Glomerular visceral epithelial cell (primary cell): ENCODE measurements around the gene FLG2.
A peak's percentile ranks its signal among the peaks of the same experiment; 100 is the strongest.

ENCODE experiments used
- DNase-seq: peaks from one replicate; pipeline ENCODE4 v3.0.0-alpha.2; 2016; ENCODE audit errors: extremely low spot score

Gene FLG2

GRCh38 chr1:152359906-152360305, at the start of gene FLG2:
Gene FLG2 (minus strand): TSS chr1:152360006. CDS start chr1:152358884, 1,122 bp downstream.
- no peak for DNase-seq

DNA sequence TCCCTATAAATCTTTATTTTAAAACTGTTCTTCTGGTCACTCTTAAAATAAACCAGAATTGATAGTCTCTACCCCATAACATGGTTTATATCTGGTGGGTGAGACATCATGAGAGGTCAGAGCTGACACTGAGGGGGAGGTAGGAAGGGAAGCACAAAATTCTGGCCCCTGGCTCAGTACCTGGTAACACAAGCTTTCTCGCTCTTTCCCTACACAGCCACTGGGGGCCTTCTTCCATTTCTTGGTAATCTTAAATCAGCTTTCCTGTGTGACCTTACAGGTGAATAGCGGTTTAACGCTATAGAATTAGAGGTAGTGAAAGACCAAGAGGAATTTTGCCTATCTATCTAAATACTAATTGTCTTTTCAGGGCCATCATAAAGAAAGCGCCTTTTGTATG, 48.9 kb upstream of the FLG2 start:
- DNase-seq = no peak

DNA sequence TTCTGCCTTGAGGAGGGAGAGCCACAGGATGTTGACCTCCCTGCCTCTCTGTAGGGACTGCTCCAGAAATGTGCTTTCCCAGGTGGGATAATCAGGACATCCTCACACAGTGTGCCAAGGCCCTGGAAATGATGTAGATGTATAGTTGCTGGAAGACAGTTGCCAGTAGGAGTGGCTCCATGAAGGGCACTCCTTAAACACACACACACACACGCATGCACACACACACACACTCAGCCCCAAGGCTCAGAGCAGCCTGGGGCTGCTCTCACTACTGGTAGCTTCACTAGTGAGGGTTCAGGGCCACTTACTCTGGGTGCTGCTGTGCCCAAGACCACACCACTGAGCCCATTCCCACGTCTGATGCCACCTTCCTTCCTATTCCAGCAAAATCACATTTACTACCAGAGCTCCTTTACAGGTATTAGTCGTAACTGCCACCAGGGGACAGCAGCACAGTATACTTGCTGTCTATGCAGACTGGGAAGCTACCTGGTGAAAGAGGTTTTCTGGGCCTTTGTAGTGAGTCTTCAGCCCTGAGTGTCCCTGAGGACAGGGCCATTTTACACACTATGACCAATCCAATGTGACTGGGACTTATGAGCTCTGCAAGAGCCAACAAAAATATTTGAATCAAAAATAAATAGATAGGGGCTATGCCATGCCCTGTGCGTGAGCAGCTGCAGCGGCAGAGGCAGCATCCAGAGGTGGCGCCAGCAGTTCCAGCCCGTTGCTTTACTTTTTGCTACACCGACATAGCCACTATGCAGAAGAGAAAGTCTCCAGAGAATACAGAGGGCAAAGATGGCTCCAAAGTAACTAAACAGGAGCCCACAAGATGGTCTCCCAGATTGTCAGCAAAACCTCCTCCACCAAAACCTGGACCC, 39.2 kb upstream of the FLG2 start:
- DNase-seq = peak; percentile 59

- no peak for DNase-seq
Measured at GRCh38 chr1:152397474-152397873, 37.7 kb upstream of the FLG2 start.

- DNase-seq = no peak
Measured at GRCh38 chr1:152394151-152394550, 34.3 kb upstream of the FLG2 start.

DNA sequence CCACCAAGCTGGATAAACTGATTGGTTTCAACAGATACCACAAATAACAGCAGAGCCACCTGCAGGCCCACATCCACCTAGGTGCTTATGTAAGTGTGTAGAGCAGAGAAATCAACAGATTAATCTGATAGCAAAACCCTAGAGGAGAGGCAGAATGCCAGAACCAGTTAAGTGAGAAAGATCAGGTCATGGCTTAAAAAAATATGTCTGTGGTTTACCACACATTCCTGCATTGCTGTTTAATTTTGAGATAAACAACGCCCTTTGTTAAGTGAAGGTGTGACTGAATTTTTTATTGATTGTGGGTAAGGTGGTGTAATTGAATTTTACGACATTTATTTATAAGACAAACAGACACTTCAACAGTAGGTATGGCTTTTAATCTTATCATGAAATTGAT, 33.1 kb upstream of the FLG2 start:
- peak; percentile 10 for DNase-seq

DNA sequence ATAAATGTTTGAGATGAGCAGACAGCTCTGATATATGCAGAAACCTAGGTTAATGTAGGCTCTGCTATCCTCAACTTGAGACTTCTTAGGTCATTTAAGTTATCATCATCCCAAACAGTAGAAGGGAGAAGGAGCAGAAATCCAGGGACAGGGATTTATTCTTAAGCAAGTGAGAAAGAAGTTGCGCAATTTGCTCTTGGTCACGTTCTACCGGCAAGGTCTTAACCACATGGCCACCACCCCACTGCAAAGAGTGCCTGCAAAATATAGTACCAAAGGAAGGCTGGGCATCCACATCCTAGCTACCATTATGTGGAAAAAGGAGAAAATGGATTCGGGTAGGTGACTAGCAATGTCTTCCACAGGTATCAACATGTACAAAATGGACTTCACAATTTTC, 29.1 kb upstream of the FLG2 start:
- DNase-seq = no peak

DNA sequence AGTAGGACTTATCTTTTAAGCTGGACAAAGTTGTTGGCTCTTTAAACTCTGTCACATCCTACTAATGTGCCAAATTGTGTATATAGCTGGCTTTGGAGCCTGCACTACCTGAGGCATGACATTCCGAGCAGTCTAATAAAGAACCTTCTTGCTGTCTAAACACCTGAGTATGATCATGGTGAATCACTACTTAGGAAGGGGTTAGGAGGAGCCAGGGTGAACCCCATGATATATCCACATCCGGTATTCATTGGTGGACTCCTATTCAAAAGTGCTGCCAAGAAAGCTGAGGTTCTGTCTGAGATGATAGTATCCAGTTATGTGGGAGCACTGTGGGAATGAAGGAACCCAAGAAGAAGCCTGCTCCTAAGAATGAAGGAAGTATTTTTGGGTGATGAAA, 27.1 kb upstream of the FLG2 start:
- no peak for DNase-seq

- no peak for DNase-seq
Measured at GRCh38 chr1:152380932-152381331, 21.1 kb upstream of the FLG2 start.

GRCh38 chr1:152374451-152374850, 14.6 kb upstream of the FLG2 start:
- no peak for DNase-seq

DNA sequence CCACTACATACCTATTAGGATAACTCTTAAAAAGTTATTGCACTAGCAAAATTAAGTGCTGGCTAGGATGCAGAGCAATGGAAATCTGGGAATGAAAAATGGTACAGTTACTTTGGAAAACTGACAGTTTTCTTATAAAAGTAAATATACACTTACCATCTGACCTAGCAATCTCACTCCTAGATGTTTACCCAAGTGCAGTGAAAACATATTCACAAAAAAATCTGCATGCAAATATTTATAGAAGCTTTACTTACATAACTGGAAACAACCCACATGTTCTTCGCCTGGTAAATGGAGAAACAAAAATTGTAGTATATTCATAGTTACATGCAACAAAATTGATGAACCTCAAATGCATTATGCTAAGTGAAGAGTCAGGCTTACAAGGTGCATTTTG, 12.9 kb upstream of the FLG2 start:
- DNase-seq = no peak

DNA sequence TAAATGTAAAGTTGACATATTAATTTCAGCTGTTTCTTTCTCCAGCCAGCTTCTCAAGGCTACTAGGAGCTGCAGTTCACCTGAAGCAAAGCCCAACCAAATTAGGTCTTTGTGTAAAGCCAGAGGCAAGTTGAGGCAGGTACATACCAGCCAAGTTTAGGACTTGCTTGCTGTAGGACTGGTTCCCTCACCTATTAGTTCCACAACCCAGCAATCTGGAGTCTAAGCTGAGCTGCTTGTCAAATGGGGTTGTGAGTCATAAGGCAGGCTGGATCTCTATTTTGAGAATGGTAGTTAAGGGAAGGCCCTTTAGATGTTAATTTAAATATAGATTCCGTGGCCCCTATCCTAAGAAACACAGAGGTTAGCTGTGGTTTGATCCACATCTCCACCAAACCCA, 7.6 kb upstream of the FLG2 start:
- DNase-seq = no peak

DNA sequence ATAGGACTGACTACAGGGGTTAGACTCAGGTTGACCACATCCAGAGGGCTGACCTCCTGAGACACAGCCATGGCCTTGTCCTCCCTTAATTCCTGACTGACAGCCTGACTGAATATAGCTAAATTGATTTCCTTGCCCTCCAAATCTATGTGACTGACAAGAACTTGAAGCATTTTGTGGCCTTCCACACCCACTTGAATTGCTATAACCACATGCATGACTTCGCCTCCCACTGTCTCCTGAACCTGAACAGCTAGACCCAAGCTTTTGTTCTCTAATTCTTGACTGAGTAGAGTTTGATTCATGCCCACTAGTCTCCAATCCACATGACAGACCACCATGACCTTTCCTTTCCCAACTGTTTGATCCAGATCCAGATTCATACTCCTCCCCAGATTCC, 3.1 kb downstream of the FLG2 start:
- no peak for DNase-seq

DNA sequence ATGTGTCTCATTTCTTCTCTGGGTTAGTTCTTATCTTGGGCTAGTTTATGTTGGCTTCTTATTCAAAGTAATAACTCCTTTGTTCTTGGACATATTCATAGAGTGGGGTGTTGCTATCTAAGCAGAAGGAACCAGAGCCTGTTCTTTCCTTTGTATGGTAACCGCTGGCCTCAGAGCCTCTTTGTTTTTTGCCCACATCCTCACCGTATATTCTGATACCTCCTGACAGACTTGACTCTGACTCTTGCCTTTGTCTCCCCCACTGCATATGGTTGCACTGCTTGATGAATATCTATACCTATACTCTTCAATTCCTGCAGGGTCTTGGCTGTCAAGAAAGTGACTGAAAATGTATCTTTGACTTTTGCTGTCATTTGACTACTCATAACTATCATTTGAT, 10.2 kb downstream of the FLG2 start:
- DNase-seq = no peak

- peak; percentile 23 for DNase-seq
Measured at GRCh38 chr1:152348447-152348846, 11.4 kb downstream of the FLG2 start.

- DNase-seq = peak; percentile 78
Measured at GRCh38 chr1:152347116-152347728, 12.6 kb downstream of the FLG2 start.

GRCh38 chr1:152344438-152344837, 15.4 kb downstream of the FLG2 start:
- DNase-seq = no peak

GRCh38 chr1:152343006-152343405, 16.8 kb downstream of the FLG2 start:
- no peak for DNase-seq

DNA sequence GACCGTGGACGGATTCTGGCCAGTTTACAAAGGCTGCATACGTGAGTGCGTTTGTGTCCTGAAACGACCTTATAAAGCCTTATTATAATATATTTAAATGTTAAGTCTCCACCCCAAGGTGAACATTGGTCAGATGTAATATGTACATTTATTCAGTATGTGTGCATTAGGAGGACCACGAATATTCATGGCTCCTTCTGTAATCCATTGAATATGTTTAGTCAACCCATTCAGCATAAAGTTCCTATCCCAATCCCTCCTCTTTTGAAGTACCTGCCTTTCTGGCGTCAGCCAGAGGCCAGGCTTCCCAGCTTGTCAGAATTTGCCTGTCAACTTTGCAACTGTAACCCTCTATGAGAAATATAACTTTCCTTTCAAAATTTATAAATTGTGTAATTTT, 24.4 kb downstream of the FLG2 start:
- DNase-seq = no peak

- peak; percentile 88 for DNase-seq
Measured at GRCh38 chr1:152328801-152329391, 30.9 kb downstream of the FLG2 start.

DNA sequence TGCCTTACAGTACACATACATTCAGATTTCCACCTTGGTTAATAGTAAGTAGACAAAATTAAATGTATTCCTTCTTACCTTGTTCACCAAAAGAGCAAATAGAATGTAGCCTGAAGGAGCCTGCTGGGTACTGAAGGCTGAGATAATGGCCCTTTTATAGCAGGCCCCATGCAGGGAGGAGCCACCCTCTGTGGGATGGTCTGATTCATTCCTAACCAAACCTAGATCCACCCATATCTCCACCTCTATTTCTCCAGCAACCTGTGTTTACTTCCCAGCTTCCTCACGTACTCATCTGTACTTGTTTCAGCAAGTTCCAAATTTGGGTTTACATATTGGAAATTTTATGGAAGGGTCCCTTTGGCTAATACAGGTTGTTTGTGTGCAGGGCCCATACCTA, 34.7 kb downstream of the FLG2 start, which contains the start of gene FLG:
TSS of gene FLG (minus strand) at position 129 of the 400 bp plus-strand sequence. CDS start 9,783 bp downstream, outside the sequence.
- peak; percentile 36 for DNase-seq

- no peak for DNase-seq
Measured at GRCh38 chr1:152313970-152314369, 45.8 kb downstream of the FLG2 start.

DNA sequence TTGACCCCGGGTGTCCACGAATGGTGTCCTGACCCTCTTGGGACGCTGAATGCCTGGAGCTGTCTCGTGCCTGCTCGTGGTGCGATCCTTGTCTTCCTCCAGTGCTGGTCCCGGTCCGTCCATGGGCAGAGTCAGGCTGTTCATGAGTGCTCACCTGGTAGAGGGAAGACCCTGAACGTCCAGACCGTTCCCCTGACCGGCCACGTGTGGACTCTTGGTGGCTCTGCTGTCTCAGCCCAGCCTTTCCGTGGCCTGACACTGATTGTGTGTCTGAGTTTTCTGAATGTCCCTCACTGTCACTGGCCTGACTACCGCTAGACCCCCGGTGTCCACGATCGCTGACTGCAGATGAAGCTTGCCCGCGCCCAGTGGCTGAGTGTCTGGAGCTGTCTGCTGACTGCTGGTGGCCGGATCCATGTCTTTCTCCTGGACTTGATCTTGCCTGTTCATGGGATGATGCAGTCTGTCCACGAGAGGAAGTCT, 46.4 kb downstream of the FLG2 start:
- DNase-seq = no peak
